KMS-11 (cell line): ENCODE data around the gene TMEM88.

Experiments
- H2AFZ ChIP-seq: fragments of 200-600 bp; sonication (generic); 2 replicates; pipeline ENCODE4 v1.6.1; 2016; ENCODE audit warnings: antibody characterized with exemption, mixed run types, low read depth
- H3K27ac ChIP-seq: fragments of 200-600 bp; sonication (generic); 2 replicates; pipeline ENCODE4 v1.6.1; 2016; ENCODE audit warnings: mild to moderate bottlenecking, mixed run types
- H3K27me3 ChIP-seq: fragments of 200-600 bp; sonication (generic); 2 replicates; pipeline ENCODE4 v1.6.1; 2017; ENCODE audit warnings: mild to moderate bottlenecking, low read depth, mixed run types, moderate library complexity; ENCODE audit not compliant: insufficient read depth
- H3K36me3 ChIP-seq: fragments of 200-600 bp; sonication (generic); 2 replicates; pipeline ENCODE4 v1.6.1; 2017; ENCODE audit warnings: mild to moderate bottlenecking, mixed run types; ENCODE audit not compliant: insufficient read depth
- H3K4me1 ChIP-seq: fragments of 200-600 bp; sonication (generic); 2 replicates; pipeline ENCODE4 v1.6.1; 2016; ENCODE audit warnings: mild to moderate bottlenecking, low read depth, mixed run types; ENCODE audit not compliant: poor library complexity, severe bottlenecking
- H3K4me2 ChIP-seq: fragments of 200-600 bp; sonication (generic); 2 replicates; pipeline ENCODE4 v1.7.0; 2016; ENCODE audit warnings: mild to moderate bottlenecking, mixed run types
- H3K4me3 ChIP-seq: fragments of 200-600 bp; sonication (generic); IDR thresholded peaks from 2 replicates; pipeline ENCODE4 v1.6.1; 2017; ENCODE audit warnings: low read depth, low read length, mixed read lengths; ENCODE audit not compliant: insufficient read depth
- H3K79me2 ChIP-seq: fragments of 200-600 bp; sonication (generic); 2 replicates; pipeline ENCODE4 v1.6.1; 2016; ENCODE audit warnings: low read depth, mixed run types; ENCODE audit not compliant: insufficient read depth
- H3K9ac ChIP-seq: fragments of 200-600 bp; sonication (generic); 2 replicates; pipeline ENCODE4 v1.6.1; 2016; ENCODE audit warnings: mild to moderate bottlenecking, mixed run types
- H4K20me1 ChIP-seq: fragments of 200-600 bp; sonication (generic); 2 replicates; pipeline ENCODE4 v1.6.1; 2016; ENCODE audit warnings: mild to moderate bottlenecking, mixed run types; ENCODE audit not compliant: insufficient read depth
- CTCF ChIP-seq: fragments of 200-600 bp; sonication (generic); conservative IDR thresholded peaks from 2 replicates; pipeline ENCODE4 v1.6.1; 2017; ENCODE audit warnings: low read depth, mild to moderate bottlenecking, antibody characterized with exemption, low read length, moderate library complexity, mixed read lengths

The TMEM88 gene

DNA sequence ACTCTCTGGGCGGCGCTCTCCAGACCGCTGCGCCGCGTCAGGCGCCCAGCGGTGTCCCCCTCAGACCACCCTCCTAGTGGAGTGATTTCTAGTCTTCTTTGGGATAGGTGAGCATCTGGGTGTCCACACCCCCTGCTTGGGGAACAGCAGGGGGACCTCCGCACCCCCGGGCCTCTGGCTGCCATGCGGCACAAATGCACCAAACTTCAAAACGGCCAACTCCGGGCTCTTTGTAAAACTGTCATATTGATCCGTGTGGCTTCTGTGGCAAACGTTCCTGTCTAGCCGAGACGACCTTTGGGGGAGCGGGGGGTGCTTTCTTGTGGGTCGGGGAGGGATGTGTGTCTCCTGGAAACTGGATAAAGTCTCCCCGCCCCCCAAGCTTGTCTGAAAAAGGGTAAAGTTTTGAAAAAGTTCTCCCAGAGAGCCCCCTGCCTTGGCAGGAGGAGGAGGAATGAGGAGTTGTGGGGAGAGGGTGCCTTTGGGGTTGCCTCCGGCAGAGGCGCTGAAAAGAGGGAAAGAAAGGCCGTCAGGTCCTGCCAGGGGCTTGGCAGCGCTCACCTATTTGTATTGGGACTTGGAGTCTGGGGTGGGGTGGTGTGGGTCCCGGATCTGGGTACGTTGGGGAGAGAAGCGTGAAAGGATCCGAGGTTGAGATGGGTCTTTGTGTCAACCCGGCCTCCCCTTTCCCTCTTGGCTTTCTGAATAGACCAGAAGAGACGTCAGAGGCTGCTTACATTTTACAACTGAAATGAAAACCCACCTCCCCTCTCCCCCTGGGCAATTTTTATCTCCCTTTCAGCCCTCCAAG is 31.6 kb downstream of the TMEM88 start:
- no peak for TF ChIP-seq CTCF
- Histone ChIP-seq H3K9ac (peak overlapping the region; percentile 61; the same call in 1 of the 2 replicates), H3K36me3 (no peaks in the 10 kb centered on the region), H3K27ac (peak overlapping the region; percentile 53), H3K4me1 (peaks cover 3% of the 10 kb centered on the region), H2AFZ (no peak overlapping the region), H3K4me2 (peak overlapping the region; percentile 39; the same call in 1 of the 2 replicates), H3K4me3 (no peak overlapping the region), H3K27me3 (no peaks in the 10 kb centered on the region), H4K20me1 (no peaks in the 10 kb centered on the region), H3K79me2 (no peaks in the 10 kb centered on the region)

- Histone ChIP-seq H3K36me3 (no peaks in the 10 kb centered on the region), H3K4me3 (no peak overlapping the region), H4K20me1 (no peaks in the 10 kb centered on the region), H2AFZ (no peak overlapping the region), H3K79me2 (no peaks in the 10 kb centered on the region), H3K27me3 (no peaks in the 10 kb centered on the region), H3K27ac (peak overlapping the region; percentile 53; the same call in 1 of the 2 replicates), H3K4me2 (peak overlapping the region; percentile 39; the same call in 1 of the 2 replicates), H3K9ac (peak overlapping the region; percentile 61; the same call in 1 of the 2 replicates), H3K4me1 (peaks cover 3% of the 10 kb centered on the region)
- TF ChIP-seq CTCF: no peak
Observed at GRCh38 chr17:7887038-7887481, 32.2 kb downstream of the TMEM88 start.

GRCh38 chr17:7887482-7888183 is 32.8 kb downstream of the TMEM88 start:
- TF ChIP-seq CTCF: no peak
- Histone ChIP-seq H3K4me1 (peaks cover 3% of the 10 kb centered on the region), H3K9ac (no peak overlapping the region), H3K36me3 (no peaks in the 10 kb centered on the region), H3K4me2 (peak overlapping the region; percentile 39; the same call in 1 of the 2 replicates), H4K20me1 (no peaks in the 10 kb centered on the region), H3K4me3 (no peak overlapping the region), H2AFZ (no peak overlapping the region), H3K27me3 (no peaks in the 10 kb centered on the region), H3K27ac (no peak overlapping the region), H3K79me2 (no peaks in the 10 kb centered on the region)

GRCh38 chr17:7888184-7888920 is 33.5 kb downstream of the TMEM88 start, which contains the start of gene CHD3:
TSS of gene CHD3 (plus strand) at chr17:7888789. CDS start at chr17:7889001, 212 bp downstream.
- H3K27ac ChIP-seq: no peak within 1 kb of the TSS
- TF ChIP-seq CTCF: no peak
- H3K27me3 ChIP-seq: no peaks in the 10 kb centered on the region
- no peaks in the 10 kb centered on the region for H3K79me2 ChIP-seq
- no peak within 1 kb of the TSS for H3K4me3 ChIP-seq
- H3K36me3 ChIP-seq: no peaks in the 10 kb centered on the region
- no peaks in the 10 kb centered on the region for H4K20me1 ChIP-seq
- H2AFZ ChIP-seq: no peak within 1 kb of the TSS
- H3K4me2 ChIP-seq: no peak within 1 kb of the TSS
- H3K9ac ChIP-seq: no peak within 1 kb of the TSS
- H3K4me1 ChIP-seq: peaks cover 3% of the 10 kb centered on the region
